Thyroid gland (tissue), 4 donors: Measurements from ENCODE around the gene ATAT1.

Experiments
- CTCF ChIP-seq, 6 experiments: fragments of 200-600 bp in 3 of 6; fragments of 450-650 bp in 3 of 6; sonication (generic) in 3 of 6; IDR thresholded peaks; one replicate each; pipeline ENCODE4 v1.5.1; 2016 to 2019; ENCODE audit warnings: antibody characterized with exemption in 6 of 6, mild to moderate bottlenecking in 2 of 6, inconsistent platforms in 1 of 6, moderate library complexity in 1 of 6
- POLR2A ChIP-seq, 2 donors: fragments of 450-650 bp; IDR thresholded peaks; one replicate each; pipeline ENCODE4 v1.6.1; 2017; ENCODE audit warnings: antibody characterized with exemption in 2 of 2, mild to moderate bottlenecking in 2 of 2, moderate library complexity in 1 of 2

- TF ChIP-seq CTCF (IDR thresholded peaks at IDR 0.05), result no peak
- no peak for TF ChIP-seq POLR2A (IDR thresholded peaks at IDR 0.05)
Measured at GRCh38 chr6:30640481-30640880, 13.8 kb downstream of the ATAT1 start.
